ENCODE results near the gene RIMBP2. TPM values are rescaled to one million over a fixed set of nuclear protein-coding genes. Genes with fewer than 3 reads are reported as not detected.

The RIMBP2 gene
- total and polyA plus RNA-seq, 2 donors (not counting 1 experiment from before 2014, with no cell fraction given), result 0.17 TPM; not detected in 1

DNA sequence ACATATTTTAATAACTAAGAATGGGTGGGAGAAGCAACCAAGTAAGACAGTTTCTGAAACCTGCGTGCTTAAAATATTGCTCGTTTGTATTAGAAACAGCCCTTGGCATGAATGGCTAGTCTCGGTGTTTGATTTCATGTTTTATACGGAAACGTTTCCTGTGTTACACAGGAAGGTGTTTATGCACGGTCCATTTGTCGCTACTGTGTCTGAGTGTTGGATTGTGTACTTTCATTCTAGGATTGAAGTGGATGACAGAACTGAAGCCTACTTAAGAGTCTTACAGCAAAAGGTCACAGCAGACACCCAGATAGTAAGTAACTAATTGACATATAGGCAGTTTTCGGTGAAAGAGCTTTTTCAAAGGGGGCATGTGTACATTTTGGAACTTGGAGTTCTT lies 358.9 kb downstream of the RIMBP2 start:
- Histone ChIP-seq H3K27ac (ENCODE audit: insufficient read depth, low read length) (no peak overlapping the region), H3K9ac (ENCODE audit: insufficient read depth, low read length) (no peak overlapping the region), H3K27me3 (ENCODE audit: control insufficient read depth, insufficient read depth, low read length) (no peaks in the 10 kb centered on the region), H4K20me1 (ENCODE audit: control insufficient read depth, extremely low read depth, insufficient read depth, low read length) (no peaks in the 10 kb centered on the region), H3K9me3 (ENCODE audit: control insufficient read depth, insufficient read depth, low read depth, low read length) (no peaks in the 10 kb centered on the region), H3K4me1 (ENCODE audit: control insufficient read depth, extremely low read depth, insufficient read depth, low read length) (no peaks in the 10 kb centered on the region), H2AFZ (ENCODE audit: low read length) (no peak overlapping the region), H3K4me2 (ENCODE audit: extremely low read depth, insufficient read depth, low read length) (no peak overlapping the region), H3K36me3 (ENCODE audit: control insufficient read depth, insufficient read depth, low read length) (no peaks in the 10 kb centered on the region), H3K79me2 (ENCODE audit: control insufficient read depth, insufficient read depth, low read length) (no peaks in the 10 kb centered on the region), H3K4me3 (replicated peaks in 1 of 4; ENCODE audit: control extremely low read depth in 1 of 4, insufficient read depth in 1 of 4, low read depth in 3 of 4, low read length in 4 of 4) (no peak overlapping the region)
- TF ChIP-seq EZH2 (IDR thresholded peaks at IDR 0.05; ENCODE audit: low read length, missing control alignments), result no peak
- TF ChIP-seq, protein P1, sequence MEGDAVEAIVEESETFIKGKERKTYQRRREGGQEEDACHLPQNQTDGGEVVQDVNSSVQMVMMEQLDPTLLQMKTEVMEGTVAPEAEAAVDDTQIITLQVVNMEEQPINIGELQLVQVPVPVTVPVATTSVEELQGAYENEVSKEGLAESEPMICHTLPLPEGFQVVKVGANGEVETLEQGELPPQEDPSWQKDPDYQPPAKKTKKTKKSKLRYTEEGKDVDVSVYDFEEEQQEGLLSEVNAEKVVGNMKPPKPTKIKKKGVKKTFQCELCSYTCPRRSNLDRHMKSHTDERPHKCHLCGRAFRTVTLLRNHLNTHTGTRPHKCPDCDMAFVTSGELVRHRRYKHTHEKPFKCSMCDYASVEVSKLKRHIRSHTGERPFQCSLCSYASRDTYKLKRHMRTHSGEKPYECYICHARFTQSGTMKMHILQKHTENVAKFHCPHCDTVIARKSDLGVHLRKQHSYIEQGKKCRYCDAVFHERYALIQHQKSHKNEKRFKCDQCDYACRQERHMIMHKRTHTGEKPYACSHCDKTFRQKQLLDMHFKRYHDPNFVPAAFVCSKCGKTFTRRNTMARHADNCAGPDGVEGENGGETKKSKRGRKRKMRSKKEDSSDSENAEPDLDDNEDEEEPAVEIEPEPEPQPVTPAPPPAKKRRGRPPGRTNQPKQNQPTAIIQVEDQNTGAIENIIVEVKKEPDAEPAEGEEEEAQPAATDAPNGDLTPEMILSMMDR (conservative IDR thresholded peaks at IDR 0.05 in 1 of 2, IDR thresholded peaks at IDR 0.05 in 1 of 2; ENCODE audit: low read depth in 1 of 2, low read length in 2 of 2), result no peak
- no peak for DNase-seq (ENCODE audit: low read depth in 2 of 2)

DNA sequence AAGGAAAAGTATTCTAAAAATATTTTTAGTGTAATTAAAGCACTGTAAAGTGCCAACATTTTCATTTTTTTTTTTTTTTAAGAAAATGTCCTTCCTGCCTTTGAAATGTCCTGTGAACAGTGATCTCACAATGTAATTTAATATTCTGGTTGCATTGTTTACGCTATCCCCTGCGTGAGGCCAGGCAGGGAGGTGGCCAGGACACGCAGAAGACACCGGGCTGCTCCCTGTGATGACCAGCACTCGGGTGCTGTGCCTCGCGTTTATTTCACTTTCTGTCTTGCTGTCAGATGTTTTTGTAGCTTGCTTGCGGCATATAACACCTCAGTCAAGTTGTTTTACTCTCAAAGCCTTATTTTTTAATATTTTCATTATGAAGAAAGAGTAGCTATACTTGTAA lies 359.9 kb downstream of the RIMBP2 start:
- DNase-seq (ENCODE audit: low read depth in 2 of 2), result no peak
- Histone ChIP-seq H3K4me2 (ENCODE audit: extremely low read depth, insufficient read depth, low read length) (no peak overlapping the region), H3K79me2 (ENCODE audit: control insufficient read depth, insufficient read depth, low read length) (no peaks in the 10 kb centered on the region), H3K4me3 (replicated peaks in 1 of 4; ENCODE audit: control extremely low read depth in 1 of 4, insufficient read depth in 1 of 4, low read depth in 3 of 4, low read length in 4 of 4) (no peak overlapping the region), H3K9ac (ENCODE audit: insufficient read depth, low read length) (no peak overlapping the region), H3K27me3 (ENCODE audit: control insufficient read depth, insufficient read depth, low read length) (no peaks in the 10 kb centered on the region), H2AFZ (ENCODE audit: low read length) (no peak overlapping the region), H4K20me1 (ENCODE audit: control insufficient read depth, extremely low read depth, insufficient read depth, low read length) (no peaks in the 10 kb centered on the region), H3K9me3 (ENCODE audit: control insufficient read depth, insufficient read depth, low read depth, low read length) (no peaks in the 10 kb centered on the region), H3K27ac (ENCODE audit: insufficient read depth, low read length) (no peak overlapping the region), H3K36me3 (ENCODE audit: control insufficient read depth, insufficient read depth, low read length) (no peaks in the 10 kb centered on the region), H3K4me1 (ENCODE audit: control insufficient read depth, extremely low read depth, insufficient read depth, low read length) (no peaks in the 10 kb centered on the region)
- no peak for TF ChIP-seq EZH2 (IDR thresholded peaks at IDR 0.05; ENCODE audit: low read length, missing control alignments)
- TF ChIP-seq, protein P1 (conservative IDR thresholded peaks at IDR 0.05 in 1 of 2, IDR thresholded peaks at IDR 0.05 in 1 of 2; ENCODE audit: low read depth in 1 of 2, low read length in 2 of 2), result no peak

DNA sequence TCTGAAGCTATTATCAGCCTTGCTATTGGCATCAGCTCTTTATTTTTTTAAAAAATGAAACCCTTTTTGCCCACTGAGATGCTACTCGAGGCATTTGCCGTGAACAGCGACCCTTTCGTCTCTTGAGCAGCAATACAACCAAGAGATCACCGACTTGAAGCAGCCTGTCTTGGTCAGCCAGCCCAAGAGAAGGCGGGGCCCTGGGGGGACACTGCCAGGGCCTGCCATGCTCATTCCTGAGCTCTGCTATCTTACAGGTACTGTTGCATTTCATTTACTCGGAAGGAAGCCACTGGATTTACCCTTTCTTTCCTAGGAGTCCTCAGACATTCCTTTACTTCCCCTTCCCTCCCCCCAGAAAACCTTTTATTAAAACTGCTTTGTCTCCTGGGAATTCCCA lies 361.7 kb downstream of the RIMBP2 start:
- H3K9ac ChIP-seq (ENCODE audit: insufficient read depth, low read length), result no peak overlapping the region
- no peak overlapping the region for H3K27ac ChIP-seq (ENCODE audit: insufficient read depth, low read length)
- H3K4me3 ChIP-seq (replicated peaks in 1 of 4; ENCODE audit: control extremely low read depth in 1 of 4, insufficient read depth in 1 of 4, low read depth in 3 of 4, low read length in 4 of 4), result no peak overlapping the region
- no peaks in the 10 kb centered on the region for H3K27me3 ChIP-seq (ENCODE audit: control insufficient read depth, insufficient read depth, low read length)
- no peak for DNase-seq (ENCODE audit: low read depth in 2 of 2)
- no peaks in the 10 kb centered on the region for H3K36me3 ChIP-seq (ENCODE audit: control insufficient read depth, insufficient read depth, low read length)
- no peaks in the 10 kb centered on the region for H4K20me1 ChIP-seq (ENCODE audit: control insufficient read depth, extremely low read depth, insufficient read depth, low read length)
- no peak overlapping the region for H3K4me2 ChIP-seq (ENCODE audit: extremely low read depth, insufficient read depth, low read length)
- no peaks in the 10 kb centered on the region for H3K4me1 ChIP-seq (ENCODE audit: control insufficient read depth, extremely low read depth, insufficient read depth, low read length)
- no peak for TF ChIP-seq EZH2 (IDR thresholded peaks at IDR 0.05; ENCODE audit: low read length, missing control alignments)
- TF ChIP-seq, protein P1 (conservative IDR thresholded peaks at IDR 0.05 in 1 of 2, IDR thresholded peaks at IDR 0.05 in 1 of 2; ENCODE audit: low read depth in 1 of 2, low read length in 2 of 2), result no peak
- no peak overlapping the region for H2AFZ ChIP-seq (ENCODE audit: low read length)
- no peaks in the 10 kb centered on the region for H3K79me2 ChIP-seq (ENCODE audit: control insufficient read depth, insufficient read depth, low read length)
- no peaks in the 10 kb centered on the region for H3K9me3 ChIP-seq (ENCODE audit: control insufficient read depth, insufficient read depth, low read depth, low read length)

Measured in fibroblast of lung (primary cell).